ENCODE data around the gene TSPAN18. TPM values are rescaled to one million over a fixed set of nuclear protein-coding genes. Genes with fewer than 3 reads are reported as not detected.

Gene TSPAN18
- total RNA-seq, 1 donor = 8.5 TPM

DNA sequence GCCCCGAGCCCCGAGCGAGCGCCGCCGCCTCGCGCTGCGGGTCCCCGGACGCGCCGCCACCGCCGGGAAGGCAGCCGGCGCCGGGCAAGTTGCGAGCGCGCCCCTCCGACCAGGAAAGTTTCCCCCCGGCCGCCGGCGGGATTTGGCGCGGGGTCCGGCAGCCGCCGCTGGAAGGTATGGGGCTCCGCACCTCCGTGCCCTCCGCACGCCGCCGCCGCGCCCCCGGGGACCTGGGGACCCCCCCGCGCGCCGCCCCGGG, 281 bp downstream of the TSPAN18 start:
- Histone ChIP-seq H3K4me3 (ENCODE audit: low read length) (peak overlapping the region; percentile 45), H3K4me1 (ENCODE audit: insufficient read depth, low read length) (peaks cover 12% of the 10 kb centered on the region), H3K27me3 (ENCODE audit: insufficient read depth, low read length) (peaks cover 19% of the 10 kb centered on the region), H3K9me3 (ENCODE audit: low read depth, low read length) (no peaks in the 10 kb centered on the region)

DNA sequence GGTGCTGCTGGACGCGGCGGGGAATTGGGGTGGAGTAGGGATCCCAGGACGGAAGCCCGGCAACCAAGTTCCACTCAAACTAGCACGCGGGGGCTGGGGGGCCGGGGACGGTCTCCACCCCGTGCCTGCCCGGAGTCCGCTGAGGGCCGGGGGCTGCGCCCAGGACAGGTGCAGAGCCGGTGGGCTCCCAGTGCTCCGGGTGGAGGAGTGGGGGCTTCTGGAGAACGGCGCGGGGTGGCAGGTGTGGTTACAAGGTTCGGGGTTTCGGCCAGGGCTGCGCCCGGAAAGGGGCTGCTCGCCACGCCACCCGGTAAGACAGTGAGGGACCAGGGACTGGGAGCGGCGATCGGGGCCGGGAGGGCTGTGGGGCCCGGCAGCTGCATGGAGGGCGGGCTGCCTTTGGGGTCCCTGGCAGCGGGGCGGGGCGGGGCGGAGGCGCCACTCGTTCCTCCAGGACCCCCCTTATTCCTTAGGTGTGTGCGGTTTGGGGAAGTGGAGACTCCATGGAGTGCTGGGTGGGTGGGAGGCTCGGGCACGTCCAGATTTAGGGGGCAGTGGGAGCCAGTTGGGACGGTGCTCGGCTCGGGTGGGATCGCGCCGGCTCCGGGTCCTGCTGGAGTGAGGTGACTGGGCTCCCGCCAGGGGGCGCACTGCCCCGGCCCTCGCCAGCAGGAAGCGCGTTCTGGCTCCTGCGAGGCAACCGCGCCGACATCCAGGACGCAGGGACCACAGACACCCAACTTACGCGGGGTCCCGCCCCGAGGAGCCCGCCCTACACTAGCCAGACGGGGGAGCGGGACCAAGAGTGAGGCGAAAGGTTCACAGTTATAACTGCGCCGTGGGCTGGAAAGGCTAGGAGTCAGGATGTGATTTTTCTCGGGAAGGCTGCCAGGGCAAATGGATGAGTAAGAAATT, 868 bp downstream of the TSPAN18 start:
- H3K9me3 ChIP-seq (ENCODE audit: low read depth, low read length) = no peaks in the 10 kb centered on the region
- peaks cover 19% of the 10 kb centered on the region for H3K27me3 ChIP-seq (ENCODE audit: insufficient read depth, low read length)
- peaks cover 12% of the 10 kb centered on the region for H3K4me1 ChIP-seq (ENCODE audit: insufficient read depth, low read length)
- H3K4me3 ChIP-seq (ENCODE audit: low read length) = peak overlapping the region; percentile 45

DNA sequence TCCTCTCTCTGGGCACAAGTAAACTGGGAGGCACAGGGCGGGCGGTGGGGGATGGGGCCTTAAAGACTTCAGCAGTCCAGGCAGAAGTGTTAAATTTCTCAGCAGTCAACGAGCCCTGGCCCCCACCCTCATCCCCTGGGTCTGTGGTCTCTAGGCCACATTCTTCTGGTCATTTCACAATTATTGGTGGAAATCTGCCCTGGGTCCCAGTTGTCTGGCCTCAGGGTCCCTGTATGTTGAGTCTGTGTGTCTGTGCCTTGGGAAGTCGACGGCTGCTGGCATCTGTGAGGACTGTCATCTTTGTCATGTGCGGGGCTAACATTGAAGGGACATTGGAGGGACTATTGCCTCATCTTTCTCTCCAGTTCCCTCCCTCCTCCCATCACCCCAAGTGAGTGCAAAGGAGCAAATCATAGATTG, 1.7 kb downstream of the TSPAN18 start:
- peak overlapping the region; percentile 45 for H3K4me3 ChIP-seq (ENCODE audit: low read length)
- peaks cover 12% of the 10 kb centered on the region for H3K4me1 ChIP-seq (ENCODE audit: insufficient read depth, low read length)
- peaks cover 19% of the 10 kb centered on the region for H3K27me3 ChIP-seq (ENCODE audit: insufficient read depth, low read length)
- no peaks in the 10 kb centered on the region for H3K9me3 ChIP-seq (ENCODE audit: low read depth, low read length)

DNA sequence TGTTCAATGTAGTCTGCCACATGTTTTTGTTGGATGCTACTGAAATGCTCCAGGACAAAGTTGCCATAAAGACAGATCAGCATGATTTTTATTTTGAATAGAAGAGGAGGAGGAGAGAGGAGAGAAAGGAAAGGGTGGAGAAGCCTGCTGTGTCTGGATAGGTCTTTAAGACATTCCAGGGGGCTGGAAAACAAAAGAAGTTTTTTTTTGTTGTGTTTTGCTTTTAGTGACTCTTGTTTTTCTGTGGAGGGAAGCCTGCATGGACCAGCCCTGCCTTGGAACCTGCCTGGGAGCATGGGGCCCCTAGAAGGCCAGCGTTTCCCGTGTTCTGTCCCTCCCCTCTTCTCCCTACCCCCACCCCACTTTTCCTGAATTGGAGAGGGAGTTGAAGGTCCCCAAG, 2.3 kb downstream of the TSPAN18 start:
- Histone ChIP-seq H3K27me3 (ENCODE audit: insufficient read depth, low read length) (peaks cover 19% of the 10 kb centered on the region), H3K4me1 (ENCODE audit: insufficient read depth, low read length) (peaks cover 12% of the 10 kb centered on the region), H3K9me3 (ENCODE audit: low read depth, low read length) (no peaks in the 10 kb centered on the region), H3K4me3 (ENCODE audit: low read length) (no peak overlapping the region)

DNA sequence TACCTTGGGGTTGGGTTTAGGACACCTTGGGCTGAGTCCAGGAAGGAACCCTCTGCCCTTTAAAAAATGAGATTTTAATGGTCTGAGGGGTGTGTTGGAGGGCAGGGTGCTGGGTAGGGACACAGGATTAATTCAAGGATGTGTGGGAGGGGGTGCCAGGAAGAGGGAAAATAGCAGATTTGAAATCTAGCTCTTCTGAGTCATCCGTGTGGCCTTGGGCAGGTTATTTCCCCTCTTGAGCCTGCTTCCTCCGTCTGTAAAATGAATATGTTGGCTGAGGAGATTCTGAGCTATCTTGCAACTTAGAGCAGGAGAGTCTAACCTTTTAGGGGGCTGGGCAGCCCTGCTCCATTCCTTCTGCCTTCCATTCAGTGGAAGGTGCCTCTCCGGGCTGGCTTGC, 3.0 kb downstream of the TSPAN18 start:
- H3K27me3 ChIP-seq (ENCODE audit: insufficient read depth, low read length) = peaks cover 18% of the 10 kb centered on the region
- H3K4me3 ChIP-seq (ENCODE audit: low read length) = no peak overlapping the region
- no peaks in the 10 kb centered on the region for H3K9me3 ChIP-seq (ENCODE audit: low read depth, low read length)
- peaks cover 12% of the 10 kb centered on the region for H3K4me1 ChIP-seq (ENCODE audit: insufficient read depth, low read length)

DNA sequence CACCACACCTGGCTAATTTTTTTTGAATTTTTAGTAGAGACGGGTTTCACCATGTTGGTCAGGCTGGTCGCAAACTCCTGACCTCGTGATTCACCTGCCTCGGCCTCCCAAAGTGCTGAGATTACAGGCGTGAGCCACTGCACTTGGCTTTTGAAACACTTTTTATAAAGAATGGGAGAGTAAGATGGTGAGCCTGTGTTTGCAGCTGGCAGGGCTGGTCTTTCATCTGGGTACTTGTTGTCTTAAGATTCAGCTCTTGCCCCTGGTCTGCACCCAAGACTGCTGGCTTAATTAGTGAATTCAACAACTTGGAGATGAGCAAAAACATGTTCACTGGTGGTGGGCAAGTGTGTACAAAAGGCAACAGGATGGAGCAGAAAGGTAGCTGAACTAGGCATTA, 4.0 kb downstream of the TSPAN18 start:
- Histone ChIP-seq H3K4me1 (ENCODE audit: insufficient read depth, low read length) (peaks cover 12% of the 10 kb centered on the region), H3K27me3 (ENCODE audit: insufficient read depth, low read length) (peaks cover 12% of the 10 kb centered on the region), H3K4me3 (ENCODE audit: low read length) (no peak overlapping the region), H3K9me3 (ENCODE audit: low read depth, low read length) (no peaks in the 10 kb centered on the region)

DNA sequence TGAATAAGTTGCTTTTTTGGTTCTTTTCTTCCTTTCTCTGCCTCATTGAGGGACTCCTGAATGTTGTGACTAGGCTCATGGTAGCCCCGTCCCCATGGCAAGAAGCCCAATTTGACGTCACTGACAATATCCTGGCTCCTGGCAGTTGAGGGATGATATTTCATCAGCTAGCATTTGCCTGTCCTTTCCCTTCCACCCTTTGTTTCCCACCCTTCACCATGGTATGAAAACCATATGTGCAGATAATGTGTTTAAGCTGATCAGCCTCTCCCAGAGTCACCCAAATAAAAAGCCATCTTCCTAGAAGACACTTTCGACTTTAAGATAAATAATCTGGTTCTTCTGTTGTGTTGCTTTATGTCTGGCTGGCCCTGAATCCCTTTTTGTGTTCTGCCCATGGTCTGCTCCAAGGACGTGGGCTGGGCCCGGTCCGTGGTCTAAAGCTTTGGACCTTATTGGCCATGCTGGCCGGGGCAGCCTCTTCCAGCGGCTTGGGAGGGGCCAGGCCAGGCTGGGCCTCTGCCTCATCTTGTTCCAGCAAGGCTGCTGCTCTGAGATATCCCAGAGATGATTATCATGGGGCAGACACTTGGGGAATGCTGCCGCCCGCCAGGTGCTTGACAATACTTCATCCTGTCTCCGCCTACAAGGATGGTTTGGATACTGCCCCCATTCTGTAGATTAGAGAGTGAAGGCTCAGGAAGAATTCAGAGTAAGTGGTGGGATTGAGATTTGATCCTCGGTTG, 5.1 kb downstream of the TSPAN18 start:
- Histone ChIP-seq H3K4me1 (ENCODE audit: insufficient read depth, low read length) (peaks cover 12% of the 10 kb centered on the region), H3K4me3 (ENCODE audit: low read length) (no peak overlapping the region), H3K9me3 (ENCODE audit: low read depth, low read length) (no peaks in the 10 kb centered on the region), H3K27me3 (ENCODE audit: insufficient read depth, low read length) (peaks cover 10% of the 10 kb centered on the region)

DNA sequence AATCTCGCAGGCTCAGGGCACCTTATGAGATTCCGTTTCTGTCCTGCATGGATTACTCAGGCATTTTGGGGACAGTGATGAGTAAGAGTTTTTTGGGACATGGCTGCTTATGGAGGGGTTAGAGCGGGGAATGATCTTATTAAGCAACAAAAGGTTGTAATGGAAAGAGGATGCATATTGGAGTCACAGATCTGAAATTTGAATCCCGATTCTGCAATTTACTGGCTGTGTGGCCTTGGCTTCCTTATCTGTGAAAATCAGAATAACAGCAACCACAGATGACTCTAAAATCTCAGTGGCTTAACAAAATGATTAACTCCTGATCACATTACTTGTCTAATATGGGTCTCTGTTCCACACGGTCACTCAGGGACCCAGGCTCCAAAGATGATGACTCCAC, 5.8 kb downstream of the TSPAN18 start:
- no peaks in the 10 kb centered on the region for H3K9me3 ChIP-seq (ENCODE audit: low read depth, low read length)
- H3K27me3 ChIP-seq (ENCODE audit: insufficient read depth, low read length) = peaks cover 10% of the 10 kb centered on the region
- H3K4me1 ChIP-seq (ENCODE audit: insufficient read depth, low read length) = peaks cover 7% of the 10 kb centered on the region
- no peak overlapping the region for H3K4me3 ChIP-seq (ENCODE audit: low read length)

DNA sequence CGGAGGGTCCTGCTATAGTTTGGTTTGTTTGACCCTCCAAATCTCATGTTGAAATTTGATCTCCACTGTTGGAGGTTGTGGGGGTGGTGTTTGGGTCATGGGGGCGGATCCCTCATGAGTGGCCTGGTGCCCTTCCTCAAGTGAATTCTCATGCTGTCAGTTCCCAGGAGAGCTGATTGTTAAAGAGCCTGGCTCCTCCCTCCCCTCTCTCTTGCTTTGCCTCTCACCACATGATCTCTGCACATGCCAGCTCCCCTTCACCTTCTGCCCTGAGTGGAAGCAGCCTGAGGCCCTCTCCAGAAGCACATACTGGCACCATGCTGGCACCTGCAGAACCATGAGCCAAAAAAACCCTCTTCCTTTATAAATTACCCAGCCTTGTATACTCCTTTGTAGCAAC, 7.1 kb downstream of the TSPAN18 start:
- Histone ChIP-seq H3K4me1 (ENCODE audit: insufficient read depth, low read length) (no peaks in the 10 kb centered on the region), H3K27me3 (ENCODE audit: insufficient read depth, low read length) (peaks cover 2% of the 10 kb centered on the region), H3K4me3 (ENCODE audit: low read length) (no peak overlapping the region), H3K9me3 (ENCODE audit: low read depth, low read length) (no peaks in the 10 kb centered on the region)

DNA sequence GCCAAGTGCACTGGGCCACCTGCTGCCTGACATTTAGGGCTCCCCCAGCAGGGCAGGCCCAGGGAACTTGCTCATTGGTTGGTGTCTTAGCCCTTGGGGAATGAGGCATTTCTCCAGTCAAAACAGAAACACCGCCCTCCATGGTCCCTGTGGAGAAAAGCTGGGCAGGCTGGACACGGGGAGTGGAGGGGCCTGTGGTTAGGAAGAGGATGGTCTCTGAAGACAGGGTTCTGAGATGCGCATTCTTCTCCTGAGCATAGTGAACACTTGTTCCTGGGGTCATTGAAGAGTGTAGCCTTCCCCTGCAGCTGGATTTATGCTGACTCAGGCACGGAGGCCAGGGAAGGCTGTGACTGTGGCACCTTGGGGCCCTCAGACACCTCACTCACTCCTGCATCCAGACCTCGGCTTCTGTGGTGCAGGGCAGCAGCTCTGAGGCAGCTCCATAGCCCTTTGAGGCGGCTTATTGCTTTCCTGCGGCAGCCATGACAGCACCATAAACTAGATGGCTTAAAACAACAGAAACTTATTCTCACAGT, 8.2 kb downstream of the TSPAN18 start:
- no peak overlapping the region for H3K4me3 ChIP-seq (ENCODE audit: low read length)
- peaks cover under 1% of the 10 kb centered on the region for H3K27me3 ChIP-seq (ENCODE audit: insufficient read depth, low read length)
- H3K4me1 ChIP-seq (ENCODE audit: insufficient read depth, low read length) = no peaks in the 10 kb centered on the region
- H3K9me3 ChIP-seq (ENCODE audit: low read depth, low read length) = no peaks in the 10 kb centered on the region

DNA sequence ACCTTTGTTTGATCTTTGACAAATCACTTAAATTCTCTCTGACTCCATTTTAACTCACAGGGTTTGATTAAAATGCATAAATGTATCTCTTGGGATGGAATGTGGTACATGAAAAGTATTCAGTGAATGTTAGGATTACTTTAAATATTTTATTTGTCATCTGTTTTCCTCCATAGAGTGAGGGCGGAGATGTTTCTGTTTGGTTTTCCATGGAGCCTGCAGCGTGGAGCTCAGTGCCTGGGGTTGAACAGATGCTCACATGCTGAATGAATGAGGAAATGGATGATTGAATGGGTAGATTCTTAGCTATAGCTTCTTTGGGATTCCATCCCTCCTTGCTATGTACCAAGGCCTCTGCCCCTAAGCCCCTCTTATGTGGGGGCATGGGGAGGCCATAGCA, 10.0 kb downstream of the TSPAN18 start:
- Histone ChIP-seq H3K4me3 (ENCODE audit: low read length) (no peak overlapping the region), H3K9me3 (ENCODE audit: low read depth, low read length) (no peaks in the 10 kb centered on the region), H3K27me3 (ENCODE audit: insufficient read depth, low read length) (no peaks in the 10 kb centered on the region), H3K4me1 (ENCODE audit: insufficient read depth, low read length) (no peaks in the 10 kb centered on the region)

DNA sequence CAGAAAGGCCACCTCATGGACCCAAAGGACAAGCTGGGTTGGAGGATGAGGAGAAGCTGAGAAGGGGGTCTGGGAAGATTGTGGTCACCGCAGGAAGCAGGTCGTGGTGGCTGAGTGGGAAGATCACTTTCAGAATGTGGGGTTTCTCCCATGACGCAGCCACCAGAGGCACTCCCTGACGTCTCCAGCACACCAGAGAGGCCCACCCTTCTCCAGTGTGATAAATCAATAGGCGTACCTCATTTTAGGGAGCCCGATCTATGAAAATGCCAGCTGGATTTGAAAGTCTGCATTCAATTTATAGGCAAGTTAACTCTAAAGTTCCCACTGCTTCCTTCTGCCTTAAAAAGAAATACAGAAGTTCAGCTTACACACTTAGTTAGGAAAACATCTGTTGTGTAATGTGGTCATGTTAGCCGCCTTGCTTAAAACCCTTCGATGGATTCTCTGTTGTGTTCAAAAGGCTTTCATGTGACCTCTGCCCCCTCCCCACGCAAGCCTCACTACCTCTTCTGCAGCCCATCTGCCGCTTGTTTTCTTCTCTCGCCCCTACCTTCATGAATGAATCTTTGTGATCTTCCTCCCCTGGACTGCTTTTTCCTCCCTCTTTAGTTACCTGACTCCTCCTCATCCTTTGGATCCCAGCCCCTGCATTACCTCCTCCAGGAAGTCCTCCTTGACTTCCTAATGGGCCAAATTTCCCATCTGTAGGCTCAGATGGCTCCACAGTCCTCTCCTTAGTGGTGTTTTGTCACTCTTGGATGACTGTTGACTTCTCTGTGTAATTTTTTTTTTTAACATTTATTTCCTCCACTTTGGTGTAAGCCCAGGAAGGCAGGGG, 10.7 kb downstream of the TSPAN18 start:
- no peaks in the 10 kb centered on the region for H3K4me1 ChIP-seq (ENCODE audit: insufficient read depth, low read length)
- H3K27me3 ChIP-seq (ENCODE audit: insufficient read depth, low read length) = no peaks in the 10 kb centered on the region
- H3K9me3 ChIP-seq (ENCODE audit: low read depth, low read length) = no peaks in the 10 kb centered on the region
- H3K4me3 ChIP-seq (ENCODE audit: low read length) = no peak overlapping the region

DNA sequence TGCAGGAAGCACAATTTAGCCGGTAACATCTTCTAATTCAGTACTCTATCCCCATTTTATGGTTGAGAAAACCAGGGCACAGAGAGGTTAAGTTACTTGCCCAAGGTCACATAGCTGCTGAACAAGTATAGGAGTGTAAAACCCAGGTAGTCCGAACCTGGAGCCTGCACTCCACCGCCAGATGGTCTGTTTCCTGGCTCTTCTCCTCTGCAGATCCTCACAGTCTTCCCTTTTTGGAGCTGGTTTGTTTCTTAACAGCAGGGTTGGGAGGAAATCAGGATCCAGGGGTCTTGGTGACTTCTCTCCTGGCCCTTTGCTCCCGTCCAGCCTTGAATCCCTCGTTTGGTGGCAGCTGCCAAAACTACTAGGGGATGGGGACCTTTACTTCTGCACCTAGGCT, 12.0 kb downstream of the TSPAN18 start:
- Histone ChIP-seq H3K4me3 (ENCODE audit: low read length) (no peak overlapping the region), H3K4me1 (ENCODE audit: insufficient read depth, low read length) (no peaks in the 10 kb centered on the region), H3K9me3 (ENCODE audit: low read depth, low read length) (no peaks in the 10 kb centered on the region), H3K27me3 (ENCODE audit: insufficient read depth, low read length) (no peaks in the 10 kb centered on the region)

DNA sequence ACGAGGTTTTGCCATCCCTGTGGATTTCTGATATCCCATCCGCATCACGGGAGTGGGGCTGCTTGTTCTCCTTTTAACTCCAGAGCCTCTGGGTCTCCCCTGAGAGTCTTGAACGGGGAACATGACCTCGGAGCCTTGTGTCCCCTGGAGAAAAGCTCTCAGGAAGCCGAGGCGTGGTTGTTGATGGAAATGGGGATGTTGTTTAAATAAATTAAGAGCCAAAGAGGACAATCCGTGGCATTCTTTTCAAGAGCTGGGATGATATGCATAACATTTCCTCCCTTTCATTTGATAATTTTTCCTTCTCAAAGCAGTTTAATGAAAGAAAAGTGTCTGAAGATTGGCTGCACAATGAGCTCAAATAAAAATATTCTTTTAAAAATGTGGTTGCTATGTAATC, 14.2 kb downstream of the TSPAN18 start:
- no peaks in the 10 kb centered on the region for H3K4me1 ChIP-seq (ENCODE audit: insufficient read depth, low read length)
- H3K9me3 ChIP-seq (ENCODE audit: low read depth, low read length) = no peaks in the 10 kb centered on the region
- H3K4me3 ChIP-seq (ENCODE audit: low read length) = no peak overlapping the region
- H3K27me3 ChIP-seq (ENCODE audit: insufficient read depth, low read length) = no peaks in the 10 kb centered on the region

DNA sequence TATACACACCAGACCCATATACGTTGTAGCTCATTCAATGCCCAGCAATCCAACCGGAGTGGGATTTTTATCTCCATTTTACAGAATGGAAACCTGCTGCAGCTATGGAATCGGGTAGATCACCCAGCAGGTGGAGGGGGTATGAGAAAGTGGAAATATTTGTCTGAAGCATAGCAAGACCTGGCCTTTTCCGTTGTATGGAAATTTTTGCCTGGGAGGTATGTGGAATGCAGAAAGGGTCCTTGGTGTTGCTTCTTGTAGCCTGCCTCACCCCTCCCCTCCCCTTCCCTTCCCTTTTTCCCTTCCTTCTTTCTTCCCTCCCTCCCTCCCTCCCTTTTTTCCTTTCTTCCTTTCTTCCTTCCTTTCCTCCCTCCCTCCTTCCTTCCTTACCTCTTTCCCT, 15.2 kb downstream of the TSPAN18 start:
- Histone ChIP-seq H3K4me1 (ENCODE audit: insufficient read depth, low read length) (no peaks in the 10 kb centered on the region), H3K27me3 (ENCODE audit: insufficient read depth, low read length) (no peaks in the 10 kb centered on the region), H3K4me3 (ENCODE audit: low read length) (no peak overlapping the region), H3K9me3 (ENCODE audit: low read depth, low read length) (no peaks in the 10 kb centered on the region)

Data from mononuclear cell (primary cell).